Mucosa of rectum (tissue), 2 donors: ENCODE measurements around the gene MRPL34.

Experiments used
- H3K27ac ChIP-seq, 2 donors: one replicate each; pipeline ENCODE4 v1.7.0; 2013; ENCODE audit warnings: inconsistent platforms in 2 of 2, low read depth in 2 of 2, low read length in 2 of 2
- H3K27me3 ChIP-seq, 2 donors: one replicate each; pipeline ENCODE4 v1.7.0; 2013; ENCODE audit warnings: low read length in 2 of 2; ENCODE audit not compliant: control insufficient read depth in 2 of 2, insufficient read depth in 2 of 2
- H3K36me3 ChIP-seq, 2 donors: one replicate each; pipeline ENCODE4 v1.7.0; 2013; ENCODE audit warnings: low read length in 2 of 2; ENCODE audit not compliant: control insufficient read depth in 2 of 2, insufficient read depth in 2 of 2
- H3K4me1 ChIP-seq, 2 donors: one replicate each; pipeline ENCODE4 v1.7.0; 2013; ENCODE audit warnings: low read length in 2 of 2, mild to moderate bottlenecking in 1 of 2; ENCODE audit not compliant: control insufficient read depth in 2 of 2, insufficient read depth in 2 of 2
- H3K4me3 ChIP-seq, 2 donors: one replicate each; pipeline ENCODE4 v1.7.0; 2013; ENCODE audit warnings: low read length in 2 of 2
- H3K9ac ChIP-seq, 2 donors: one replicate each; pipeline ENCODE4 v1.7.0; 2013; ENCODE audit warnings: low read length in 2 of 2, low read depth in 1 of 2, mild to moderate bottlenecking in 1 of 2
- H3K9me3 ChIP-seq, 2 donors: one replicate each; pipeline ENCODE4 v1.7.0; 2013; ENCODE audit warnings: low read length in 2 of 2; ENCODE audit not compliant: control insufficient read depth in 2 of 2
- donor health status: healthy.
- donor health status: Normal muscosa, but diverticular disease.

MRPL34 gene

DNA sequence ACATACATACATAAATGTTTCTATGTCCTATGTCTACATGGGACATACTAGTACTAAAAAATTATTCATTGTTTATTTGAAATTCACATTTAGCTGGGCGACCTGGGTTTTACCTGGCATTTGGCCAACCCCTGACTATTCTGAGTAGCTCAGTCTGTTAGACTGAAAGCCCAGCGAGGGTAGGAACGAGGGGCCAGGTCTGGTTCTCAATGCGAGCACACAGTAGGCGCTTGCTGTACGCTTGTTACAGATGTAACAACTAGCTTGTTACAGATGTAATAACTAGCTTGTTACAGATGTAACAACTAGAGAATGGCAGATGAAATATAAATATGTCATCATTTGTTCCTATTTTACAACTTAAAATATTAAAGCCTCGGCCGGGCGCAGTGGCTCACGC, 29.9 kb downstream of the MRPL34 start:
- Histone ChIP-seq H3K4me1 (peaks cover 31 to 38% of the 10 kb centered on the region in 2 donors), H3K9ac (no peak overlapping the region), H3K27me3 (no peaks in the 10 kb centered on the region), H3K4me3 (peak overlapping the region in 1 of 2 donors; percentile 73), H3K9me3 (no peaks in the 10 kb centered on the region), H3K27ac (no peak overlapping the region), H3K36me3 (no peaks in the 10 kb centered on the region)

DNA sequence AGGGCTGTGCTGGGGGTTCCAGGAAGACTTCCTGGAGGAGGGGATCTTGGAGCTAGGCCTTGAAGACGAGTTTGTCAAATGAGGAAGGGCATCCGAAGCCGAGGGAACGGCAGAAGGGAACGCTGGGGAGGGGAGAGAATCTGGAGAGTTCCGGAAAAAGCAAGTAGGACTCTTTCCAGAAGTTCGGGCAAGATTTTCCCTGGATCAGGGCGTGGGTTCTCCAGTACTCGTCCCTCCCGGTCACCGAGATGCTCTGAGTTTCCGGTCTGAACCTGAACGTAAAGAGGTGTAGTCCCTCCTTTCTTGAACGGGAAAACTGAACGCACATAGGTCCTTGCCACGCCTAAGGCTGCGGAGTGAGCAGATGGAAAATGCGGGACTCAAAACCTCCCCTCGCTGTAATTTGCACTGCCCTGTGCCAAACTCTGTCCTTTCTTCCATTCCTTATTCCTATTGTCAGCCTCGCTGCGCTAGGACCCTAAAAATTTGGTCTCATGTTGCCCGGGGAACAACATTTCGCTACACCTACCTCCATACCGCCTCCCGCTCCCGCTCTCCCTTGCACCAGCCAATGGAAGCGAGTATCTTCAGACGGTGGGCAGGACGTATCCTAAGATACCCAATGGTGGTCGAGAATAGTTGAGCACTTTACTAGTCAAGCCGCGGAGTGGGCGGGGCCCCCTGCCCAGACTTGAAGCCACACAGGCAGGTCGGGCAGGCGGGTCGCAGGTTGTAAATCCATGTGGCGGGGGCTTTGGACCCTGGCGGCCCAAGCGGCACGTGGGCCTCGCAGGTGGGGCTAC, 31.4 kb downstream of the MRPL34 start, which contains the start of gene GTPBP3:
GTPBP3 (plus strand) TSS at position 682 of the 803 bp plus-strand sequence; CDS start at position 741, 59 bp downstream.
- H3K9me3 ChIP-seq, result no peaks in the 10 kb centered on the region
- H3K27me3 ChIP-seq, result no peaks in the 10 kb centered on the region
- peaks cover 31 to 39% of the 10 kb centered on the region in 2 donors for H3K4me1 ChIP-seq
- peak within 1 kb of the TSS; percentile 91 to 93 for H3K27ac ChIP-seq
- H3K9ac ChIP-seq, result peak within 1 kb of the TSS; percentile 80 to 100
- peak within 1 kb of the TSS; percentile 89 to 99 for H3K4me3 ChIP-seq
- peaks cover 0 to 3% of the 10 kb centered on the region in 2 donors for H3K36me3 ChIP-seq

DNA sequence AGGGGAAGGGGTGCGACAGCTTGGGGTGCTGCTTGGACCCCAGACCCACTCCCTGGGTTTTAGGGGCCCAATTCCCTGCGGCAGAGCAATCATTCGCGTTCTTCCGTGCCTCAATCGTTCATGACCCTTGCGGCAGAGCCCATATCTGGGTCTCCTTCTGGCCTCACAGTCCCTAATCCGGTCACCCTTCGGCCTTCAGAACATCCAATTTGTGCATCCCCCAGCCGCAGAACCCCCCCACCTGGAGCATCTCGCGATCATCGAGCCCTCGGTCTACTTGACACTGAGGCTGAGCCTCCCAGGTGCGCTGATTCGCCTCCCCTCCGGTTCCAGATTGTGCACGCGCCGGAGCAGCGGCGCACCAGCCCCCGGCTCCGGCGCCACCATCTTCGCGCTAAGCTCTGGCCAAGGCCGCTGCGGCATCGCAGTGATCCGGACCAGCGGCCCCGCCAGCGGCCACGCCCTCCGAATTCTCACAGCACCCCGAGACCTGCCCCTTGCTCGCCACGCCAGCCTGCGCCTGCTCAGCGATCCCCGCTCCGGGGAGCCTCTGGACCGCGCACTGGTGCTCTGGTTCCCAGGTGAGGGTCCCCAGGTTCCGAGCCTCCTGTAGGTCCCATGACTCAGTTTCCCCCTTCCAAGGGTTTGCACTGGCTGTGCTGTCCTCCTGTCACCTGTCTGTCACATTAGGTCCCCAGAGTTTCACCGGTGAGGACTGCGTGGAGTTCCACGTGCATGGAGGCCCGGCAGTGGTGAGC, 32.2 kb downstream of the MRPL34 start:
- H3K4me3 ChIP-seq, result peak overlapping the region; percentile 89 to 99
- peak overlapping the region; percentile 80 to 87 for H3K9ac ChIP-seq
- peaks cover 31 to 39% of the 10 kb centered on the region in 2 donors for H3K4me1 ChIP-seq
- H3K27ac ChIP-seq, result peak overlapping the region; percentile 91 to 93
- H3K36me3 ChIP-seq, result peaks cover 0 to 3% of the 10 kb centered on the region in 2 donors
- no peaks in the 10 kb centered on the region for H3K9me3 ChIP-seq
- no peaks in the 10 kb centered on the region for H3K27me3 ChIP-seq

DNA sequence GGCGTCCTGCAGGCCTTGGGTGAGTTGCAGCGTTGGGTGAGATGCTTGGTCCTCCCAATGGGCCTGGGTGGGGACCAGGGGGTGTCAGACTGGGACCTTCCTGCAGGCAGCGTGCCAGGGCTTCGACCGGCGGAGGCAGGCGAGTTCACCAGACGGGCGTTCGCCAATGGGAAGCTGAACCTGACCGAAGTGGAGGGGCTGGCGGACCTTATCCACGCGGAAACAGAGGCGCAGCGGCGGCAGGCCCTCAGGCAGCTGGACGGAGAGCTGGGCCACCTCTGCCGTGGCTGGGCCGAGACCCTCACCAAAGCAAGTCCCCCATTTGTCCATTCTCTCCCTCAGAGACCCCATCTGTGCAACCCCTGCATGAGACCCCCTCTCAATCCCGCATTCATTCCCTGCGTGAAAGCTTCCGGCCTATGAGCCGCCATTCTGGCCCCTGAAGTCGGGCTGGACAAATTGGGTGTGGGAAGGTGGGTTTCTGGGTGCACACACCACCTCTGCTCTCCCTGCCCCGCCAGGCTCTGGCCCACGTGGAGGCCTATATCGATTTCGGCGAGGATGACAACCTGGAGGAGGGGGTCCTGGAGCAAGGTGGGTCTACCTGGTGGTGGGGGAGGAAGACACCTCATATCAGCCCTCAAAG, 32.9 kb downstream of the MRPL34 start:
- peak overlapping the region in 1 of 2 donors; percentile 80 for H3K9ac ChIP-seq
- no peak overlapping the region for H3K27ac ChIP-seq
- no peaks in the 10 kb centered on the region for H3K9me3 ChIP-seq
- peak overlapping the region; percentile 89 to 99 for H3K4me3 ChIP-seq
- H3K36me3 ChIP-seq, result peaks cover 0 to 3% of the 10 kb centered on the region in 2 donors
- peaks cover 31 to 39% of the 10 kb centered on the region in 2 donors for H3K4me1 ChIP-seq
- no peaks in the 10 kb centered on the region for H3K27me3 ChIP-seq

DNA sequence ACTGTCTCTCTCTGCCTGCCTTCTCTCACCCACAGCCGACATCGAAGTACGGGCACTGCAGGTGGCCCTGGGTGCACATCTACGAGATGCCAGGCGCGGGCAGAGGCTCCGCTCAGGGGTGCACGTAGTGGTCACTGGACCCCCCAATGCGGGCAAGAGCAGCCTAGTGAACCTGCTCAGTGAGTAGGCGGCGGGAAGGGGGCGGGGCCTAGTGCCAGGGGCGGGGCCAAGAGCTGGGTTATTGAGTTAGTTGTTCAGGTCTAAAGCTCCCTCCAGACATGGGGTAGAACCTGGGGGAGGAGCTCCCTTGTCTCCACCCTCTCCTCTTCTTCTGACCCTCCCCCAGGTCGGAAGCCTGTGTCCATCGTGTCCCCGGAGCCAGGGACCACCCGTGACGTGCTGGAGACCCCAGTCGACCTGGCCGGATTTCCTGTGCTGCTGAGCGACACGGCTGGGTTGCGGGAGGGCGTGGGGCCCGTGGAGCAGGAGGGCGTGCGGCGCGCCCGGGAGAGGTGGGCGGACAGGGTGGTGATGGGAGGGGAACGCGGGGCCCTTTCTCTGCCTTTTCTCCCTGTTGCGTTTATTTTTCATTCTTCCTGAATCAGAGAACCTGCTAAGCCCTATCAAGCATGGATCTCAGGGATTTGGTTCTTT, 33.5 kb downstream of the MRPL34 start:
- Histone ChIP-seq H3K4me1 (peaks cover 27 to 34% of the 10 kb centered on the region in 2 donors), H3K9ac (no peak overlapping the region), H3K36me3 (peaks cover 0 to 3% of the 10 kb centered on the region in 2 donors), H3K27ac (no peak overlapping the region), H3K27me3 (no peaks in the 10 kb centered on the region), H3K9me3 (no peaks in the 10 kb centered on the region), H3K4me3 (no peak overlapping the region)

DNA sequence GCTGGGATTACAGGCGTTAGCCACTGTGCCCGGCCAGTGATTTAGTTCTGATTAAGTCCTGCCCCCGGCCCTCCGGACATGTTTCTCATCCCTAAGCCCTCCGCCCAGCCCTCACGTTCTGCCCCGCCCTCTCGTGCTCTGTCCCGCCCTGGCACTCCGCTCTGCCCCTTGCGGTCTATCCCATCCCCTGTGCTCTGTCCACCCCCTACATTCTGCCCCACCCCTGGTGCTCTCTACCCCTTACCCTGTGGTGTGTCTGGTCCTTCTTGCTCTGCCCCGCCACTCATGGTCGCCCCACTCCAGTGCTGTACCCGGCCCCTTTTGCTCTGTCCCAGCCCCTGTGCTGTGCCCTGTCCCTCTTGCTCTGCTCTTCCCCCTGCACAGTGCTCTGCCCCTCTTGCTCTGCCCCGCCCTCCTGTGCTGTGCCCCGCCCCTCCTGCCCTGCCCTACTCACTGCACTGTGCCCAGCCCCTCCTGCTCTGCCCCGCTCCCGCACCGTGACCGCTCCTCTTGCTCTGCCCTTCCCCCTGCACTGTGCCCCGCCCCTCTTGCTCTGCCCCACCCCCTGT, 34.7 kb downstream of the MRPL34 start:
- H3K9me3 ChIP-seq, result no peaks in the 10 kb centered on the region
- peaks cover 0 to 3% of the 10 kb centered on the region in 2 donors for H3K36me3 ChIP-seq
- peaks cover 21 to 27% of the 10 kb centered on the region in 2 donors for H3K4me1 ChIP-seq
- no peak overlapping the region for H3K27ac ChIP-seq
- no peaks in the 10 kb centered on the region for H3K27me3 ChIP-seq
- H3K9ac ChIP-seq, result no peak overlapping the region
- H3K4me3 ChIP-seq, result no peak overlapping the region

DNA sequence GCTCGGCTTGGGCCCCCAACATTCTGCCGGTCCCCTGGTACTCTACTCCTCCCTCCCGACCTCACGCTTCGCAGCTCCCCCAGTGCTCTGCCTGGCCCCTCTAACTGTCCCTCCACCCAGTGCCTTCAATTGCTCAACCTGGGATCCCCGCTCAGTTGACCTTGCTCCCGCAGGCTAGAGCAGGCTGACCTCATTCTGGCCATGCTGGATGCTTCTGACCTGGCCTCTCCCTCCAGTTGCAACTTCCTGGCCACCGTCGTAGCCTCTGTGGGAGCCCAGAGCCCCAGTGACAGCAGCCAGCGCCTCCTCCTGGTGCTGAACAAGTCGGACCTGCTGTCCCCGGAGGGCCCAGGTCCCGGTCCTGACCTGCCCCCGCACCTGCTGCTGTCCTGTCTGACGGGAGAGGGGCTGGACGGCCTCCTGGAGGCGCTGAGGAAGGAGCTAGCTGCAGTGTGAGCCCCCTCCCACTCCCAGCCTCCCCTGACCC, 35.2 kb downstream of the MRPL34 start:
- Histone ChIP-seq H3K27ac (no peak overlapping the region), H3K9ac (no peak overlapping the region), H3K36me3 (peaks cover 0 to 3% of the 10 kb centered on the region in 2 donors), H3K4me3 (no peak overlapping the region), H3K4me1 (peaks cover 17 to 24% of the 10 kb centered on the region in 2 donors), H3K9me3 (no peaks in the 10 kb centered on the region), H3K27me3 (no peaks in the 10 kb centered on the region)

DNA sequence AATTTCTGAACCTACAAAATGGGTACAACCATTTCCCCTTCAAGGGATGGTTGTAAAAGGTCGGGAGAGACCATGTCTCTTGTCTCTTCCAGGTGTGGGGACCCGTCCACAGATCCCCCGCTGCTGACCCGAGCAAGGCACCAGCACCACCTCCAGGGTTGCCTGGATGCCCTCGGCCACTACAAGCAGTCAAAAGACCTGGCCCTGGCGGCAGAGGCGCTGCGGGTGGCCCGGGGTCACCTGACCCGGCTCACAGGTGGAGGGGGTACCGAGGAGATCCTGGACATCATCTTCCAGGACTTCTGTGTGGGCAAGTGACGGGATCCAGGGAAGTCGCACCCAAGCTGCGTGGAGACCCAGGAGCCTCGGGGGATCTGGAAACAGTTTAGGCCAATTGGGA, 35.7 kb downstream of the MRPL34 start:
- Histone ChIP-seq H3K27ac (no peak overlapping the region), H3K9me3 (no peaks in the 10 kb centered on the region)

DNA sequence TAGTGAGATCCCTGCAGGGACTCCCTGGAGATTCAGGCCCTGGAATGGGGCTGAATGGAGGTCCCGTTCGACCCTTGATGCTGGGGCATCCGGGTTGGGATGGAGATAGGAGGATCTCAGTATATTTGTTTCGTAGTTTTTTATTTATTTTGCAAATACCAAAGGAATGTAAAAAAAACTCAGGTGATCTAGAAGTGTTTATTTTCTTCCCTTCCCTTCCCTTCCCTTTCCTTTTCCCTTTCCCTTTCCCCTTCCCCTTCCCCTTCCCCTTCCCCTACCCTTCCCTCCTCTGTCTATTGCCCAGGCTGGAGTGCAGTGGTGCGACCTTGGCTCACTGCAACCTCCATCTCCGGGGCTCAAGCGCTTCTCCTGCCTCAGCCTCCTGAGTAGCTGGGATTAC, 36.2 kb downstream of the MRPL34 start:
- Histone ChIP-seq H3K27me3 (no peaks in the 10 kb centered on the region), H3K9ac (no peak overlapping the region), H3K4me3 (no peak overlapping the region), H3K36me3 (peaks cover 0 to 3% of the 10 kb centered on the region in 2 donors), H3K27ac (no peak overlapping the region), H3K9me3 (no peaks in the 10 kb centered on the region), H3K4me1 (peaks cover 15 to 21% of the 10 kb centered on the region in 2 donors)

More for the DNA sequence above, 35.7 kb downstream of the MRPL34 start:
- Histone ChIP-seq H3K36me3 (peaks cover 0 to 3% of the 10 kb centered on the region in 2 donors), H3K4me3 (no peak overlapping the region), H3K27me3 (no peaks in the 10 kb centered on the region), H3K9ac (no peak overlapping the region), H3K4me1 (peaks cover 15 to 24% of the 10 kb centered on the region in 2 donors)
